Cardiac fibroblast (primary cell): ENCODE measurements around the gene LRRC41.

Experiments used
- DNase-seq, 2 donors: peaks; one replicate each; pipeline versions ENCODE4 v3.0.0 to v3.0.0-alpha.2; 2010; ENCODE audit warnings: low read depth in 2 of 2
- H3K4me3 ChIP-seq, 2 donors: replicated peaks in 1 of 2; 1 replicate in 1 of 2; 2 replicates in 1 of 2; pipeline ENCODE4 v1.5.1; 2011; ENCODE audit warnings: low read depth in 2 of 2, low read length in 2 of 2, mild to moderate bottlenecking in 2 of 2, moderate library complexity in 1 of 2
- TF ChIP-seq, protein P1 (sequence below): IDR thresholded peaks from one replicate; pipeline ENCODE4 v1.5.1; 2011; ENCODE audit warnings: low read depth, mild to moderate bottlenecking, low read length, inconsistent platforms

The LRRC41 gene

DNA sequence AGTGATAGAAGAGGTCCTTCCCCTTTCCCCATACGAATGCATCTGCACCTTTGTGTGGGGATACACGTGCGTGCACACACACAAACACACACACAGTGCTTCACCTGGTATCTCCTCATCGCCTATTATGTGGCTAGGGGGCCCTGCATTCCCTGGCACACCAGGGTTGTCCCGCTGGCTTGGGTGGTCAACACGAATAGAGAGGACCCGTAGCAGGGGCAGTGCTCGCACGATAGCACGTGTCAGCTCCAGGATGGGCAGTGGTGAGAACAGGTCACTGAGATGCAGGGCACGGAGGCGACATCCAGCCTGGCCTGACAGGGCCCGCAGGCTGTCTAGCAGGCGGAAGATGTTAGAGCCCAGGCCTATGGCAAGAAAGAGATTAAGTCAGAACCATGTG, 22.4 kb downstream of the LRRC41 start:
- H3K4me3 ChIP-seq: no peak overlapping the region
- TF ChIP-seq, protein P1, sequence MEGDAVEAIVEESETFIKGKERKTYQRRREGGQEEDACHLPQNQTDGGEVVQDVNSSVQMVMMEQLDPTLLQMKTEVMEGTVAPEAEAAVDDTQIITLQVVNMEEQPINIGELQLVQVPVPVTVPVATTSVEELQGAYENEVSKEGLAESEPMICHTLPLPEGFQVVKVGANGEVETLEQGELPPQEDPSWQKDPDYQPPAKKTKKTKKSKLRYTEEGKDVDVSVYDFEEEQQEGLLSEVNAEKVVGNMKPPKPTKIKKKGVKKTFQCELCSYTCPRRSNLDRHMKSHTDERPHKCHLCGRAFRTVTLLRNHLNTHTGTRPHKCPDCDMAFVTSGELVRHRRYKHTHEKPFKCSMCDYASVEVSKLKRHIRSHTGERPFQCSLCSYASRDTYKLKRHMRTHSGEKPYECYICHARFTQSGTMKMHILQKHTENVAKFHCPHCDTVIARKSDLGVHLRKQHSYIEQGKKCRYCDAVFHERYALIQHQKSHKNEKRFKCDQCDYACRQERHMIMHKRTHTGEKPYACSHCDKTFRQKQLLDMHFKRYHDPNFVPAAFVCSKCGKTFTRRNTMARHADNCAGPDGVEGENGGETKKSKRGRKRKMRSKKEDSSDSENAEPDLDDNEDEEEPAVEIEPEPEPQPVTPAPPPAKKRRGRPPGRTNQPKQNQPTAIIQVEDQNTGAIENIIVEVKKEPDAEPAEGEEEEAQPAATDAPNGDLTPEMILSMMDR: no peak
- DNase-seq: no peak

- H3K4me3 ChIP-seq: no peak overlapping the region
- TF ChIP-seq, protein P1: no peak
- no peak for DNase-seq
Measured at GRCh38 chr1:46280092-46280491, 23.3 kb downstream of the LRRC41 start.

DNA sequence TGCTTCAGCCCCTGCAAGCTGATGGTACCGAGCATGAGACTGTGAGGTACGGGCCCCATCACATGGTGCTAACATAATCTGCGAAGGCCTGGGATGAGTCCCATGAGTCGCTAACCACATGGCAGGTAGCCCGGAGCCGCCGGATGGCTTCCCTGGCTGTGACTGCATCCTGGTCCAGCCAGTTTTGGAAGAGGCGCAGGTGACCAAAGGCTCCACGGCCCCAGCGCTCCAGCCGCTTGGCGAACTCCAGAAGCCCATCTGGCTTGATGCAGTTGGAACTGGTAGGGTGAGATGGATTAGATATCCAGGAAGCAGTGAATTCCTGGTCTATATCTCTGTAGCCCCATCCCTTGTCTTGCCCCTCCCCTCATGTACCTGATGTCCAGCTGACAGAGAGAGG, 24.6 kb downstream of the LRRC41 start:
- TF ChIP-seq, protein P1: no peak
- DNase-seq: peak; percentile 18 to 19

DNA sequence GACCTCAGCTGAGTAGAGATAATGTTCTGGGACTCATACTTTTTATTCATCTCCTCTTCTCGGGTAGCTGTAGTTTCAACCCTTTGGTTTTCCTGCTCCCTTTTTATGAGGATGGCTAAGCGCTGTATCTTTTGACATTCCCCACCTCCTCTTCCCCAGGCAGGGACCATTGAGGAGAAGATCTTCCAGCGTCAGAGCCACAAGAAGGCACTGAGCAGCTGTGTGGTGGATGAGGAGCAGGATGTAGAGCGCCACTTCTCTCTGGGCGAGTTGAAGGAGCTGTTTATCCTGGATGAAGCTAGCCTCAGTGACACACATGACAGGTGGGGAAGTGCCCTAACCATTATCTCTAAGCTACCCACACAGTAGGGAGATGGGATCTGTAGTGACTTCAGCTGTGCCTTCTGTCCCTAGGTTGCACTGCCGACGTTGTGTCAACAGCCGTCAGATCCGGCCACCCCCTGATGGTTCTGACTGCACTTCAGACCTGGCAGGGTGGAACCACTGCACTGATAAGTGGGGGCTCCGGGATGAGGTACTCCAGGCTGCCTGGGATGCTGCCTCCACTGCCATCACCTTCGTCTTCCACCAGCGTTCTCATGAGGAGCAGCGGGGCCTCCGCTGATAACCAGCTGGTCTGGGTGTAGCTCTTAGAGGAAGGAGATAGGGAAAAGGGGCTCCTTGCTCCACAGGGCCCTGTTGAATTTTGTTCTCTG, 25.6 kb downstream of the LRRC41 start:
- no peak for DNase-seq
- H3K4me3 ChIP-seq: no peak overlapping the region
- TF ChIP-seq, protein P1: no peak

More for the DNA sequence above, 24.6 kb downstream of the LRRC41 start:
- no peak overlapping the region for H3K4me3 ChIP-seq

DNA sequence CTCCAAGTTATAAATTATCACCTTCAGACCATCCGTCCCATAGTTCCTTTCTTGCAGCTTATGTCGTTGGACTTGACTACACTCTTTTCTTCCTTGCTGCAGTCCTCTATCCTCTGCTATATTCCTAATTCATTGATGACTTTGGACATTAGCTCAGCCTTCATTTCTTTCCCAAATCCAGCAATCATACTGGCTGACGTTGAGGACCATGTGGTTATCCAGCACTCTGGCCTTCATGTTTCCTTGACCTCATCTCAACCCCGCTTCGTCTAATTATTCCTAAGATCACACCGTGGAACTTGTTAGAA, 28.4 kb downstream of the LRRC41 start:
- no peak overlapping the region for H3K4me3 ChIP-seq
- DNase-seq: no peak
- TF ChIP-seq, protein P1: no peak

DNA sequence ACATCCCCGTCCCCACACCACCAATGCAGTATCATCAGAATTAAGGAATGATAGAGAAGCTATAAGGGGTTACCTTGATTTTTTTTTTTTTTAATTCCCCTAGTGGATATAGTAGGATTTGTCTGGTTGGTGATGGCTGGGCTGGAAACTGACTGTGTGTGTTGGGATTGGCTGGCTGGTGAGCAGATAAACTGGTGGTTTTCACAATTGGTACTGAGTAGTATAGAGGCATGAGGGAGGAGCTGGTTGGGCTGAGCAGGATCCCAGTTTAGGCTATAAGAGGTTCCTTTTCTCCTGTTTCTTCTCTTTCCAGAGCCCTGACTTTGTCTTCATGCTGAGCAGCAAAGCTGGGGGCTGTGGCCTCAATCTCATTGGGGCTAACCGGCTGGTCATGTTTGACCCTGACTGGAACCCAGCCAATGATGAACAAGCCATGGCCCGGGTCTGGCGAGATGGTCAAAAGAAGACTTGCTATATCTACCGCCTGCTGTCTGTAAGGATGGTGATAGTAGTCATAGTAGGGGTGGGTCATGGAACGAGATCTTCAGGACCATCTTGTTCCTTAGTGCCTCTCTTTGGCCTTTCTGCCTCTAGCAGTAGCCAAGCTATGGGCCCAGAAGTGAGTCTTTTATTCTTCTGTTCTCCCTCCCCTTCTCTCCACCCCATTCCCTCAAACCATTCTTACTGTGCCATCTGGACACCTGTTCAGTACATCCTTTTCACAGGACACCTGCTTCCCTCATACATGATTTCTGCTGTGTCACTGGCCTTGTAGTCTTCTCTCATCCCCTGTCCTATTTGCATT, 29.0 kb downstream of the LRRC41 start:
- DNase-seq: no peak
- TF ChIP-seq, protein P1: no peak

More for the DNA sequence above, 29.0 kb downstream of the LRRC41 start:
- no peak overlapping the region for H3K4me3 ChIP-seq
